GM23338 (cell line): Measurements from ENCODE around the gene NOPCHAP1. TPM values are rescaled to one million over a fixed set of nuclear protein-coding genes. Genes with fewer than 3 reads are reported as not detected.

ENCODE experiments used
- ATAC-seq: fragments of 200-7000 bp; cut with Tn5 transposase; 3 replicates; pipeline ENCODE4 v1.9.1; 2020
- DNase-seq: peaks from one replicate; pipeline ENCODE4 v3.0.0-alpha.2; 2015; ENCODE audit warnings: low spot score
- H2AFZ ChIP-seq: fragments of 200-600 bp; sonication (generic); 2 replicates; pipeline ENCODE4 v1.8.0; 2016; ENCODE audit warnings: antibody characterized with exemption, mild to moderate bottlenecking, moderate library complexity
- H3F3A ChIP-seq: fragments of 200-600 bp; sonication (generic); replicated peaks from 2 replicates; pipeline ENCODE4 v1.8.0; 2017; ENCODE audit warnings: antibody characterized with exemption, mixed run types, low read depth
- H3K27ac ChIP-seq: fragments of 200-600 bp; sonication (generic); 2 replicates; pipeline ENCODE4 v1.6.1; 2016; ENCODE audit warnings: low read depth
- H3K27me3 ChIP-seq: fragments of 200-600 bp; sonication (generic); 2 replicates; pipeline ENCODE4 v1.8.0; 2016; ENCODE audit warnings: mild to moderate bottlenecking, mixed run types, moderate library complexity; ENCODE audit not compliant: insufficient read depth
- H3K36me3 ChIP-seq: fragments of 200-600 bp; sonication (generic); 2 replicates; pipeline ENCODE4 v1.8.0; 2016; ENCODE audit warnings: mild to moderate bottlenecking; ENCODE audit not compliant: insufficient read depth
- H3K4me1 ChIP-seq: fragments of 200-600 bp; sonication (generic); 2 replicates; pipeline ENCODE4 v1.8.0; 2016; ENCODE audit warnings: mild to moderate bottlenecking, moderate library complexity; ENCODE audit not compliant: insufficient read depth
- H3K4me2 ChIP-seq: fragments of 200-600 bp; sonication (generic); 2 replicates; pipeline ENCODE4 v1.7.1; 2017; ENCODE audit warnings: mixed run types
- H3K4me3 ChIP-seq: fragments of 200-600 bp; sonication (generic); 2 replicates; pipeline ENCODE4 v1.6.1; 2016; ENCODE audit warnings: mixed run types
- H3K79me2 ChIP-seq: fragments of 200-600 bp; sonication (generic); replicated peaks from 2 replicates; pipeline ENCODE4 v1.8.0; 2017; ENCODE audit warnings: mild to moderate bottlenecking; ENCODE audit not compliant: insufficient read depth
- H3K9me2 ChIP-seq: fragments of 200-600 bp; sonication (generic); 2 replicates; pipeline ENCODE4 v1.8.0; 2017; ENCODE audit not compliant: insufficient read depth
- H4K20me1 ChIP-seq: fragments of 200-600 bp; sonication (generic); replicated peaks from 2 replicates; pipeline ENCODE4 v1.8.0; 2017; ENCODE audit warnings: mild to moderate bottlenecking; ENCODE audit not compliant: insufficient read depth
- H3K27ac Mint-ChIP-seq: 2 replicates; pipeline ENCODE4 v1.8.0; 2020; ENCODE audit warnings: inconsistent platforms, mild to moderate bottlenecking, moderate library complexity, mixed read lengths
- H3K27me3 Mint-ChIP-seq: 3 replicates; pipeline ENCODE4 v1.8.0; 2022; ENCODE audit warnings: low read depth, mild to moderate bottlenecking, moderate library complexity, mixed read lengths, inconsistent platforms; ENCODE audit not compliant: insufficient read depth, poor library complexity
- H3K36me3 Mint-ChIP-seq: 3 replicates; pipeline ENCODE4 v1.8.0; 2021; ENCODE audit warnings: low read depth, mild to moderate bottlenecking, inconsistent platforms, moderate library complexity, mixed read lengths
- H3K4me1 Mint-ChIP-seq: 3 replicates; pipeline ENCODE4 v1.8.0; 2020; ENCODE audit warnings: mild to moderate bottlenecking, inconsistent platforms, mixed read lengths
- H3K4me3 Mint-ChIP-seq: 3 replicates; pipeline ENCODE4 v1.8.0; 2021; ENCODE audit warnings: moderate library complexity, mild to moderate bottlenecking, inconsistent platforms, mixed read lengths
- H3K9me3 Mint-ChIP-seq: 3 replicates; pipeline ENCODE4 v1.8.0; 2020; ENCODE audit warnings: moderate library complexity, mild to moderate bottlenecking, inconsistent platforms, mixed read lengths
- CTCF ChIP-seq, 2 experiments: fragments of 200-600 bp in 1 of 2; sonication (generic) in 1 of 2; conservative IDR thresholded peaks; 2 replicates each; pipeline versions ENCODE4 v1.5.1 to v1.6.1; 2016 to 2017; ENCODE audit warnings: antibody characterized with exemption in 2 of 2, low read depth in 2 of 2, mild to moderate bottlenecking in 2 of 2, moderate library complexity in 1 of 2
- ETS1 ChIP-seq: IDR thresholded peaks from 2 replicates; pipeline ENCODE4 v1.6.1; 2016; ENCODE audit warnings: antibody characterized with exemption
- EZH2 ChIP-seq: fragments of 200-600 bp; sonication (generic); IDR thresholded peaks from one replicate; pipeline ENCODE4 v1.8.0; 2017; ENCODE audit warnings: antibody characterized with exemption, mild to moderate bottlenecking, low read depth; ENCODE audit not compliant: unreplicated experiment
- EZH2phosphoT487 ChIP-seq: fragments of 200-600 bp; sonication (generic); IDR thresholded peaks from one replicate; pipeline ENCODE4 v1.8.1; 2018; ENCODE audit warnings: antibody characterized with exemption; ENCODE audit not compliant: unreplicated experiment
- JUNB ChIP-seq: IDR thresholded peaks from one replicate; pipeline ENCODE4 v1.6.1; 2016; ENCODE audit warnings: antibody characterized with exemption; ENCODE audit not compliant: unreplicated experiment
- POLR2AphosphoS5 ChIP-seq: IDR thresholded peaks from 2 replicates; pipeline ENCODE4 v1.6.1; 2016; ENCODE audit warnings: antibody characterized with exemption, low read depth
- REST ChIP-seq: IDR thresholded peaks from one replicate; pipeline ENCODE4 v1.6.1; 2018; ENCODE audit warnings: antibody characterized with exemption; ENCODE audit not compliant: unreplicated experiment
- STAT1 ChIP-seq: IDR thresholded peaks from one replicate; pipeline ENCODE4 v1.6.1; 2016; ENCODE audit warnings: antibody characterized with exemption; ENCODE audit not compliant: unreplicated experiment
- ZNF114 ChIP-seq: fragments of 250-450 bp; sonication (Bioruptor Pico); IDR thresholded peaks from 2 replicates; pipeline ENCODE4 v1.5.0; 2020; ENCODE audit warnings: mild to moderate bottlenecking, moderate library complexity
- ZNF331 ChIP-seq: fragments of 250-450 bp; sonication (Bioruptor Pico); IDR thresholded peaks from 2 replicates; pipeline ENCODE4 v1.5.0; 2020; ENCODE audit warnings: low read depth, mild to moderate bottlenecking, moderate library complexity
- polyA plus RNA-seq: library from polyadenylated mRNA; unstranded; fragments of >200 nt; fragmentation: Nextera tagmentation; extraction: Ambion mirVana; gene quantifications from 2 replicates; pipeline ENCODE4 v1.2.1, GENCODE V29; 2016
- total RNA-seq: library from RNA; depleted of rRNA; stranded (reverse); fragments of >200 nt; shearing (Covaris generic); gene quantifications from 2 replicates; pipeline ENCODE4 v1.2.3, GENCODE V29; 2014

Gene NOPCHAP1
- total and polyA plus RNA-seq, 2 experiments from 2014 or later, result 14.7 to 221 TPM

- no peak for TF ChIP-seq CTCF (conservative IDR thresholded peaks at IDR 0.05; ENCODE audit: low read depth in 2 of 2)
- no peak for TF ChIP-seq REST
- TF ChIP-seq EZH2, result no peak
- TF ChIP-seq ETS1, result no peak
- TF ChIP-seq JUNB, result no peak
- TF ChIP-seq STAT1, result no peak
- TF ChIP-seq ZNF114 (CRISPR knock-in tag), result no peak
Measured at GRCh38 chr12:104952816-104953215, 33.3 kb upstream of the NOPCHAP1 start (continued).

DNA sequence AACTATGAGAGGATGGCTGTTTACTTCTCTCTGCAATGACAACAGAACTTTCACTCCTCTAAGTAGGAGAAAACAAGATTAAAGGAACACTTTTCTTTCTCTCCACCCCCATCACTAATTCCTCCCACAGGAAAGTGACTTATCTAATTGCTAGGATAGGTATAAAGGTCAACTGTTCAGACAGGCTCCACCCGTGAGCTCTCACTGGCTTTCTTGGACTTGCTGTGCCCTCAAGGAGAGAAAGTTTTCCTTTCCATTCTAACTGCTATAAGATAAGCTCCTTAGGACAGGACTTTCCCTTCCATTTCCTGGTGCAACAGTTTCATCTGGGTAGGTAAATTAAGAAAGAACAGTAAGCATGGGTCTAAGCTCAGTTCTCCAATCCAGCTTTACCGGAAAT, 32.8 kb upstream of the NOPCHAP1 start:
- H3K9me2 ChIP-seq, result no peaks in the 10 kb centered on the region
- H3K4me1 ChIP-seq, result no peaks in the 10 kb centered on the region
- peaks cover 18% of the 10 kb centered on the region for H3K27me3 ChIP-seq
- no peak overlapping the region for H3K4me3 ChIP-seq
- H2AFZ ChIP-seq, result no peak overlapping the region
- H3K79me2 ChIP-seq, result no peaks in the 10 kb centered on the region
- H3F3A ChIP-seq, result no peaks in the 10 kb centered on the region
- no peak overlapping the region for H3K4me2 ChIP-seq
- DNase-seq (no peak), ATAC-seq (no peak)
- peaks cover 12% of the 10 kb centered on the region for H3K27me3 Mint-ChIP-seq
- no peak overlapping the region for H3K27ac Mint-ChIP-seq
- H3K9me3 Mint-ChIP-seq, result no peaks in the 10 kb centered on the region
- no peaks in the 10 kb centered on the region for H3K36me3 ChIP-seq
- no peak for TF ChIP-seq EZH2
- TF ChIP-seq ETS1, result no peak
- TF ChIP-seq ZNF114 (CRISPR knock-in tag), result no peak
- TF ChIP-seq EZH2phosphoT487, result no peak
- no peak for TF ChIP-seq POLR2AphosphoS5
- no peak for TF ChIP-seq ZNF331 (CRISPR knock-in tag)
- peaks cover 10% of the 10 kb centered on the region for H4K20me1 ChIP-seq
- no peaks in the 10 kb centered on the region for H3K36me3 Mint-ChIP-seq
- peaks cover 7% of the 10 kb centered on the region; the same call in 1 of the 3 replicates for H3K4me1 Mint-ChIP-seq
- H3K27ac ChIP-seq, result no peak overlapping the region
- no peak overlapping the region for H3K4me3 Mint-ChIP-seq
